GM12875 (cell line): ENCODE measurements around the gene PPP2R1A.
"Not testable (repeated sequence)": the region's sequence is repeated elsewhere in the genome, so short reads cannot be mapped to it uniquely, and the experiment has no call there.

Experiments used
- H3K4me3 ChIP-seq: one replicate; pipeline ENCODE4 v1.5.1; 2011; ENCODE audit warnings: low read depth, low read length, control low read depth
- TF ChIP-seq, protein P1 (sequence below): IDR thresholded peaks from 2 replicates; pipeline ENCODE4 v1.5.1; 2011; ENCODE audit warnings: low read depth, mild to moderate bottlenecking, control low read depth, inconsistent platforms, low read length, moderate library complexity, borderline replicate concordance; ENCODE audit not compliant: insufficient read depth

Gene PPP2R1A

DNA sequence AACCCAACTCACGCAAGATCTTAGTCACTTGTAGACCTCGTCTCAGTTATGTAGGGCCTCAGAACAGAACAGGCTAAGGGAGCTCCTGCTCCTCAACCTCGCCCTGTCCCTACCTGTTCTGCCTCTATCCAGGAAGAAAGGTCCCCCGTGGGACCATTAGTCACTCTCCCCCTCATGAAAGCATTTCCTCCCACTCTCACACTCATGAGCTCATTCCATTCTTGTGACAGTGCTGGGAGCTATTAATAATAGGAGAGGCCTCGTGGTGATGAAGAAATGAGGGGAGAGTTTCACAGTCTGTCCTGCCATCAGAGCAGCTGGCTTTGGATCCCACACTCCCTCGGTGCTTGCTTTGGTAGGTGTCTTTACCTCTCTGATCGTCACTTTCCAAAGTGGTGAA is 10.2 kb downstream of the PPP2R1A start:
- H3K4me3 ChIP-seq: no peak overlapping the region
- TF ChIP-seq, protein P1, sequence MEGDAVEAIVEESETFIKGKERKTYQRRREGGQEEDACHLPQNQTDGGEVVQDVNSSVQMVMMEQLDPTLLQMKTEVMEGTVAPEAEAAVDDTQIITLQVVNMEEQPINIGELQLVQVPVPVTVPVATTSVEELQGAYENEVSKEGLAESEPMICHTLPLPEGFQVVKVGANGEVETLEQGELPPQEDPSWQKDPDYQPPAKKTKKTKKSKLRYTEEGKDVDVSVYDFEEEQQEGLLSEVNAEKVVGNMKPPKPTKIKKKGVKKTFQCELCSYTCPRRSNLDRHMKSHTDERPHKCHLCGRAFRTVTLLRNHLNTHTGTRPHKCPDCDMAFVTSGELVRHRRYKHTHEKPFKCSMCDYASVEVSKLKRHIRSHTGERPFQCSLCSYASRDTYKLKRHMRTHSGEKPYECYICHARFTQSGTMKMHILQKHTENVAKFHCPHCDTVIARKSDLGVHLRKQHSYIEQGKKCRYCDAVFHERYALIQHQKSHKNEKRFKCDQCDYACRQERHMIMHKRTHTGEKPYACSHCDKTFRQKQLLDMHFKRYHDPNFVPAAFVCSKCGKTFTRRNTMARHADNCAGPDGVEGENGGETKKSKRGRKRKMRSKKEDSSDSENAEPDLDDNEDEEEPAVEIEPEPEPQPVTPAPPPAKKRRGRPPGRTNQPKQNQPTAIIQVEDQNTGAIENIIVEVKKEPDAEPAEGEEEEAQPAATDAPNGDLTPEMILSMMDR: no peak

DNA sequence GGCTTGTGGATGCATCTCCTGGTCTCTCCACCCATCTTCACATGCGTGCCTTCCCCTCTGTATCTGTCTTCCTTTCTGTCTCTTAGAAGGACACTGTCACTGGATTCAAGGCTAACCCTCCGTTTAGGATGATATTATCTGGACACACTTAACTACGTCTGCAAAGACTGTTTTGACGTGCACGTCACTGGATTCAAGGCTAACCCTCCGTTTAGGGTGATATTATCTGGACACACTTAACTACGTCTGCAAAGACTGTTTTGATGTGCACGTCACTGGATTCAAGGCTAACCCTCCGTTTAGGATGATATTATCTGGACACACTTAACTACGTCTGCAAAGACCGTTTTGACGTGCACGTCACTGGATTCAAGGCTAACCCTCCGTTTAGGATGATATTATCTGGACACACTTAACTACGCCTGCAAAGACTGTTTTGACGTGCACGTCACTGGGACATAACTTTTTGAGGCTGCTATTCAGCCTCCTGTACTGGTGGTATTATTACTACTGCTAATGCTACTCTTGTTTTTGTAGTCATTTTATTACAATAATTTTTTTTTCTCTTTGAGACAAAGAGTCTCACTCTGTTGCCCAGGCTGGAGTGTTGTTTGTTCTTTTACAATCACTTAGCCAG is 11.0 kb downstream of the PPP2R1A start:
- H3K4me3 ChIP-seq: not testable (repeated sequence)

DNA sequence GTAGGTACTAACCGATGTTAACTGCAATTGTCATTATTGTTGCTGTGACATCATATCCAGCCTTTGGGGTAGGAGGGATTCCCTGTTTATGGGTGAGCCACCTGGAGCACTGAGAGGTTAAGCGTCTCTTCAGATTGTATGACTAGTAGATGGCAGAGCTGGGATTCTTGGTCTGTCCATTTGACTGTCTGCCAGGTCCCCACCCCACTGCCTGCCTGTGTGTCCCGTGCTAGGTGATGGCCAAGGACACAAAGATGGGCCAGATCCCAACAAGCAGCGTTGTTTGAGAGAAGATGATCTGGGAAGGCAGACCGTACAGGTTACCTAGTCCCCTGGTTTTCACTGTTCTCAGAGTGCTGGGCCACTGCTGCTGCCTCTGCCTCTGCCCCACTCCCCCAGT is 16.6 kb downstream of the PPP2R1A start:
- TF ChIP-seq, protein P1: no peak
- H3K4me3 ChIP-seq: no peak overlapping the region

DNA sequence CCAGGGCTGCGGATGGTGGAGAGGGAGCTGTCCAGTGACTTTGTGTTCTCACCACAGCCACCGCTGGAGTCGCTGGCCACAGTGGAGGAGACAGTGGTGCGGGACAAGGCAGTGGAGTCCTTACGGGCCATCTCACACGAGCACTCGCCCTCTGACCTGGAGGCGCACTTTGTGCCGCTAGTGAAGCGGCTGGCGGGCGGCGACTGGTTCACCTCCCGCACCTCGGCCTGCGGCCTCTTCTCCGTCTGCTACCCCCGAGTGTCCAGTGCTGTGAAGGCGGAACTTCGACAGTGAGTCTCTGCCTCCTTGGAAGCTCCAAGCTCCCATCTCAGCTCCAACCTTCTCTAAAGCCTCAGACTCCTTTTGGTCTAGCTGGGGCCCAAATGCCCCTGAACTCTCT is 21.4 kb downstream of the PPP2R1A start:
- TF ChIP-seq, protein P1: no peak
- H3K4me3 ChIP-seq: no peak overlapping the region

DNA sequence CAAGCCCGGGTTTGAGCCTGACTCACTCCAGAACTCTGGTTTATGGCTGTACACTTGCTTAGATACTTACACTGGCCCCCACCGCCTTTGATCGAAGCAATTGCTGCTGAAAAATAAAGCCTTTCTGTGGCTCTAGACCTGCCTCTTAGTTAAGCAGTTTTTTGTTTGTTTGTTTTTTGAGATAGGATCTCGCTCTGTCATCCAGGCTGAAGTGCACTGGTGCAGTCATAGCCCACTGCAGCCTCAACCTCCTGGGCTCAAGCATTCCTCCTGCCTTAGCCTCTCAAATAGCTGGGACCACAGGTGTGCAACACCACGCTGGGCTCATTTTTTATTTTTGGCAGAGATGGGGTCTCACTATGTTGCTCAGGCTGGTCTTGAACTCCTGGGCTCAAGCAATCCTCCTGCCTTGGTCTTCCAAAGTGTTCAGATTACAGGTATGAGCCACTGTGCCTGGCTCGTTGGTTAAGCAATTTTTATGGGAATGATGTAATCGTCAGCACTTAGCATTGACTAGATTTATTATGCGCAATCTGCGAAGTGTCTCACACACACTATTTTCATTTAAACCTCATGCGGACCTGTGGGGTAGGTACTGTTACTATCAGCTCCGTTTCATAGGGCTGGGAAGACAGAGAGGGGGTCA is 22.2 kb downstream of the PPP2R1A start:
- TF ChIP-seq, protein P1: no peak
- H3K4me3 ChIP-seq: no peak overlapping the region

DNA sequence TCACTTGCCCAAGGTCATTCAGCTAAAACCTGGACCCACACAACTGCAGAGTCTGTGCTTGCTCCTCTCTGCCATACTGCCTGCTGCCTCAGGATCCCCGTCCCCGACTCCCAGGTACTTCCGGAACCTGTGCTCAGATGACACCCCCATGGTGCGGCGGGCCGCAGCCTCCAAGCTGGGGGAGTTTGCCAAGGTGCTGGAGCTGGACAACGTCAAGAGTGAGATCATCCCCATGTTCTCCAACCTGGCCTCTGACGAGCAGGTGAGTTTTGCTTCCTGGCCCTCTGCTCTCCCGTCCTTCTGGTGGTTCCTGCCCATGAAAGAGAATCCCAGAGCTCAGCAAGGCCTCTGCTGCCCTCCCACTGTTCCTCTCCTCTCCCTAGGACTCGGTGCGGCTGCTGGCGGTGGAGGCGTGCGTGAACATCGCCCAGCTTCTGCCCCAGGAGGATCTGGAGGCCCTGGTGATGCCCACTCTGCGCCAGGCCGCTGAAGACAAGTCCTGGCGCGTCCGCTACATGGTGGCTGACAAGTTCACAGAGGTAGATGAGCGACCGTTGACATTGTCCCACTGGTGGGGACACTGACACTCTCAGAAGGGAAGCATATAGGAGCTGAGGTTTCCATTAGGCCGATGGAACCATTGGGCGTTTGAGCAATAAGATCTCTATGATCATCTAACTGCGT is 22.9 kb downstream of the PPP2R1A start:
- TF ChIP-seq, protein P1: no peak
- no peak overlapping the region for H3K4me3 ChIP-seq

DNA sequence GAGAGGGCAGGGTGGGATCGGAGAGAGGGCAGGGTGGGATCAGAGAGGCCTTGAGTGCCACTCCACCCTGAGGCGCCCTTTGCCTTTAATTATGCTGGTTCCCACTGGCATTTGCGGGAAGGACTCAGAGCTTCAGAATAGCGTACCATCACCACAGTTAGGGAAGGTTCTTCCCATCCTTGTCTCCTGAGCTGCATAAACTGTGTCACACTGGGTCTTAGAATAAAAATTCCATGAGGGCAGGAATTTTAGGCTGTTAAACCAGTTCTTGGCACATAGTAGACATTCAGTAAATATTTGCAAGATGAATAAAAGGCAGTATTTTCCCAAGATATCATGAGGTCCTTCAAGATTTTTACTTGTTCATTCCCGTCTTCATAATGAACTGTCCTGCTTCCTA is 24.4 kb downstream of the PPP2R1A start:
- no peak overlapping the region for H3K4me3 ChIP-seq
- TF ChIP-seq, protein P1: no peak
